GM12878 (cell line): ENCODE results near the gene GAP43. TPM values are rescaled to one million over a fixed set of nuclear protein-coding genes. Genes with fewer than 3 reads are reported as not detected.
"Not testable (repeated sequence)": the region's sequence is repeated elsewhere in the genome, so short reads cannot be mapped to it uniquely, and the experiment has no call there.

Source experiments
- ATAC-seq: fragments of 200-7000 bp; cut with Tn5 transposase; 3 replicates; pipeline ENCODE4 v1.9.1; 2020; ENCODE audit warnings: mild to moderate bottlenecking, moderate library complexity
- BruUV-seq: library from RNA; stranded (reverse); fragments of 400-500 nt; replicated peaks from 2 replicates; lab custom pipeline; 2021; lab: Mats Ljungman, UMichigan
- CTCF ChIA-PET: fragments of 300-600 bp; sonication (Branson Sonifier 250); formaldehyde crosslinking; extraction: SDS; loops from one replicate; lab custom pipeline; 2021; ENCODE audit warnings: inconsistent platforms; lab: Yijun Ruan, JAX
- POLR2A ChIA-PET: fragments of 350-600 bp; formaldehyde crosslinking; extraction: SDS; loops from one replicate; lab custom pipeline; 2021; ENCODE audit warnings: inconsistent platforms; lab: Charles Lee
- RAD21 ChIA-PET: fragments of 300-600 bp; sonication (Branson Sonifier 250); formaldehyde crosslinking; loops from one replicate; lab custom pipeline; 2023; ENCODE audit warnings: antibody characterized with exemption; ENCODE audit not compliant: unreplicated experiment; lab: Charles Lee
- SMC1A ChIA-PET: fragments of 300-600 bp; sonication (Branson Sonifier 250); formaldehyde crosslinking; loops from one replicate; lab custom pipeline; 2023; ENCODE audit not compliant: unreplicated experiment, uncharacterized antibody; lab: Charles Lee
- DNase-seq: peaks from one replicate; pipeline ENCODE4 v3.0.0-alpha.2; 2011; ENCODE audit warnings: low read depth, low spot score
- FAIRE-seq: peaks from 3 replicates; lab custom pipeline; 2011; peaks lifted over from hg19 to GRCh38; lab: Jason Lieb, UNC
- H2AFZ ChIP-seq: 2 replicates; pipeline ENCODE4 v1.6.0; 2011; ENCODE audit warnings: low read depth, low read length, control low read depth; ENCODE audit not compliant: control insufficient read depth
- H3K27ac ChIP-seq: 2 replicates; pipeline ENCODE4 v1.5.1; 2011; ENCODE audit warnings: control low read depth; ENCODE audit not compliant: control insufficient read depth, insufficient read depth
- H3K27me3 ChIP-seq, 2 experiments: replicated peaks in 1 of 2; 2 replicates each; pipeline versions ENCODE4 v1.6.0 to v1.6.1; 2011; ENCODE audit warnings: low read length in 1 of 2; ENCODE audit not compliant: control insufficient read depth in 2 of 2, insufficient read depth in 2 of 2
- H3K36me3 ChIP-seq, 2 experiments: 2 replicates each; pipeline ENCODE4 v1.5.1; 2011; ENCODE audit warnings: low read length in 1 of 2; ENCODE audit not compliant: control insufficient read depth in 2 of 2, insufficient read depth in 2 of 2
- H3K4me1 ChIP-seq: 2 replicates; pipeline ENCODE4 v1.6.1; 2011; ENCODE audit warnings: mild to moderate bottlenecking, low read length, moderate library complexity, mixed read lengths; ENCODE audit not compliant: control insufficient read depth, insufficient read depth
- H3K4me2 ChIP-seq: 2 replicates; pipeline ENCODE4 v1.6.0; 2011; ENCODE audit warnings: control low read depth; ENCODE audit not compliant: control insufficient read depth, insufficient read depth
- H3K4me3 ChIP-seq: fragments of 200-600 bp; sonication (generic); 2 replicates; pipeline ENCODE4 v1.5.1; 2016
- H3K79me2 ChIP-seq: 2 replicates; pipeline ENCODE4 v1.6.0; 2011; ENCODE audit warnings: low read length; ENCODE audit not compliant: control insufficient read depth, insufficient read depth
- H3K9ac ChIP-seq: 2 replicates; pipeline ENCODE4 v1.8.0; 2011; ENCODE audit warnings: low read length, control low read depth, mixed read lengths; ENCODE audit not compliant: control insufficient read depth, insufficient read depth
- H3K9me3 ChIP-seq: replicated peaks from 3 replicates; pipeline ENCODE4 v1.5.1; 2011; ENCODE audit warnings: mild to moderate bottlenecking, low read length; ENCODE audit not compliant: control insufficient read depth, insufficient read depth
- H4K20me1 ChIP-seq: 2 replicates; pipeline ENCODE4 v1.6.0; 2011; ENCODE audit not compliant: control insufficient read depth, insufficient read depth
- ATF2 ChIP-seq: IDR thresholded peaks from 2 replicates; pipeline ENCODE4 v1.6.1; 2012; ENCODE audit warnings: low read length, inconsistent platforms
- CREB1 ChIP-seq: IDR thresholded peaks from 2 replicates; pipeline ENCODE4 v1.6.1; 2012; ENCODE audit warnings: low read depth, mild to moderate bottlenecking, inconsistent platforms
- HDGF ChIP-seq: fragments of 450-650 bp; IDR thresholded peaks from 2 replicates; pipeline ENCODE4 v1.6.1; 2016; ENCODE audit warnings: antibody characterized with exemption
- JUND ChIP-seq: IDR thresholded peaks from 2 replicates; pipeline ENCODE4 v1.6.1; 2012; ENCODE audit warnings: low read depth, mild to moderate bottlenecking, low read length, improper control_type of control experiment, moderate library complexity
- NFYB ChIP-seq: IDR thresholded peaks from 2 replicates; pipeline ENCODE4 v1.6.1; 2011; ENCODE audit warnings: low read depth, mild to moderate bottlenecking, low read length, improper control_type of control experiment, moderate library complexity; ENCODE audit not compliant: insufficient read depth
- SIN3A ChIP-seq: IDR thresholded peaks from 2 replicates; pipeline ENCODE4 v1.6.1; 2012; ENCODE audit warnings: low read depth, low read length, improper control_type of control experiment
- SUPT20H ChIP-seq: IDR thresholded peaks from 2 replicates; pipeline ENCODE4 v1.6.1; 2011; ENCODE audit warnings: low read depth, mild to moderate bottlenecking, low read length, moderate library complexity, borderline replicate concordance; ENCODE audit not compliant: control insufficient read depth
- WGBS: methylation state at CpG from one replicate; pipeline ENCODE4 v1.1.6; 2016; ENCODE audit warnings: low lambda C conversion rate; ENCODE audit not compliant: insufficient replicate concordance, insufficient coverage; ENCODE audit errors: missing lambda C conversion rate; 5-methylcytosine and 5-hydroxymethylcytosine counted together
- in situ Hi-C: fragments of 300-500 bp; cut with MboI; formaldehyde crosslinking; loops from 9 replicates; pipeline ENCODE4 v1.14.3; 2018; ENCODE audit warnings: mixed read lengths
- intact Hi-C: fragments of 100-400 bp; cut with micrococcal nuclease; formaldehyde crosslinking; loops from one replicate; pipeline ENCODE4 v1.14.2; 2022; ENCODE audit not compliant: unreplicated experiment
- polyA plus RNA-seq, 11 experiments: library from polyadenylated mRNA; depleted of rRNA in 4 of 11; unstranded in 6 of 11; stranded (reverse) in 5 of 11; fragments of >200 nt; fragmentation: Nextera tagmentation in 4 of 11; fragmentation: Illumina TruSeq in 1 of 11; extraction: Ambion mirVana in 4 of 11; extraction: Trizol in 1 of 11; gene quantifications; 1 replicate in 1 of 11; 2 replicates in 10 of 11; pipeline versions ENCODE4 v1.2.1 to v1.2.3, GENCODE V29; 2011 to 2016; ENCODE audit warnings: inconsistent platforms in 2 of 11, missing spikeins in 2 of 11, low read depth in 1 of 11
- total RNA-seq, 4 experiments: library from RNA; depleted of rRNA in 3 of 4; stranded (reverse); fragments of >200 nt in 3 of 4; fragmentation: Illumina TruSeq in 1 of 4; extraction: Trizol in 1 of 4; gene quantifications; 2 replicates each; pipeline versions ENCODE4 v1.2.1 to v1.2.3, GENCODE V29; 2013 to 2021

Gene GAP43
- total and polyA plus RNA-seq, 10 of the 15 experiments (the other 5 are each of a cell fraction or from before 2014, with no cell fraction given) = 0.06 to 0.16 TPM; not detected in 8

- no peak for TF ChIP-seq HDGF
- TF ChIP-seq NFYB = no peak
- TF ChIP-seq CREB1 = no peak
- TF ChIP-seq SIN3A = no peak
- no peak for TF ChIP-seq JUND
- no peak for TF ChIP-seq SUPT20H
- TF ChIP-seq ATF2 = no peak
Measured at GRCh38 chr3:115728013-115728412, 104.7 kb downstream of the GAP43 start (continued).

- H4K20me1 ChIP-seq, H3K4me1 ChIP-seq, SMC1A ChIA-PET, ATAC-seq, H3K79me2 ChIP-seq, intact Hi-C loops, RAD21 ChIA-PET, H3K4me3 ChIP-seq, CTCF ChIA-PET, H3K4me2 ChIP-seq, POLR2A ChIA-PET, BruUV-seq, in situ Hi-C loops, H2AFZ ChIP-seq, H3K9me3 ChIP-seq, H3K27me3 ChIP-seq, H3K9ac ChIP-seq, H3K27ac ChIP-seq, H3K36me3 ChIP-seq, FAIRE-seq, DNase-seq: not testable (repeated sequence)
- 71% methylated on average over 3 of the region's 3 CpGs for WGBS
Measured at GRCh38 chr3:115736341-115736740, 113.0 kb downstream of the GAP43 start.
